HEK293 (cell line): ENCODE data around the gene CATSPER3.

Experiments
- ATF2 ChIP-seq: fragments of 450-650 bp; formaldehyde crosslinking; IDR thresholded peaks from 2 replicates; pipeline ENCODE4 v1.5.1; 2016; ENCODE audit warnings: missing biosample characterization, missing genetic modification characterization, low read depth
- CTCF ChIP-seq: fragments of 450-650 bp; formaldehyde crosslinking; IDR thresholded peaks from 2 replicates; pipeline ENCODE4 v1.5.1; 2016; ENCODE audit warnings: missing biosample characterization, missing genetic modification characterization
- PATZ1 ChIP-seq: fragments of 450-650 bp; formaldehyde crosslinking; IDR thresholded peaks from 2 replicates; pipeline ENCODE4 v1.5.1; 2016; ENCODE audit warnings: missing biosample characterization, missing genetic modification characterization
- REST ChIP-seq: fragments of 450-650 bp; formaldehyde crosslinking; IDR thresholded peaks from 2 replicates; pipeline ENCODE4 v1.5.1; 2016; ENCODE audit warnings: missing biosample characterization, missing genetic modification characterization
- ZNF223 ChIP-seq: fragments of 450-650 bp; formaldehyde crosslinking; IDR thresholded peaks from 2 replicates; pipeline ENCODE4 v1.5.1; 2016; ENCODE audit warnings: missing biosample characterization, missing genetic modification characterization
- ZNF280D ChIP-seq: fragments of 450-650 bp; formaldehyde crosslinking; IDR thresholded peaks from 2 replicates; pipeline ENCODE4 v1.5.1; 2016; ENCODE audit warnings: missing biosample characterization, missing genetic modification characterization
- ZNF747 ChIP-seq: fragments of 450-650 bp; formaldehyde crosslinking; IDR thresholded peaks from 2 replicates; pipeline ENCODE4 v1.5.1; 2016; ENCODE audit warnings: missing biosample characterization, missing genetic modification characterization

GRCh38 chr5:134939500-134939899 lies 28.2 kb upstream of the CATSPER3 start:
- TF ChIP-seq CTCF, result no peak
- TF ChIP-seq ZNF280D (tag by site-specific recombination), result no peak
- TF ChIP-seq PATZ1, result no peak
- TF ChIP-seq REST (tag by site-specific recombination), result no peak
- TF ChIP-seq ZNF223 (tag by site-specific recombination), result no peak
- TF ChIP-seq ATF2 (tag by site-specific recombination), result no peak
- TF ChIP-seq ZNF747 (tag by site-specific recombination), result no peak
